ENCODE measurements around the gene PRKCZ.

- TF ChIP-seq POLR2A (IDR thresholded peaks at IDR 0.05): no peak
- TF ChIP-seq CTCF (IDR thresholded peaks at IDR 0.05): no peak
Measured at GRCh38 chr1:2176615-2177014, 126.4 kb downstream of the PRKCZ start.

Measured in heart left ventricle (tissue), 13 donors.